ENCODE data around the gene DPH3. TPM values are rescaled to one million over a fixed set of nuclear protein-coding genes. Genes with fewer than 3 reads are reported as not detected.

The DPH3 gene
- polyA plus RNA-seq, 1 experiment: 31.4 TPM

GRCh38 chr3:16299746-16300145, 35.0 kb upstream of the DPH3 start:
- ChIA-PET CTCF (no interaction called here), POLR2A (no interaction called here)
- no peak for DNase-seq (ENCODE audit: low read depth, low spot score)
- TF ChIP-seq, protein P1, sequence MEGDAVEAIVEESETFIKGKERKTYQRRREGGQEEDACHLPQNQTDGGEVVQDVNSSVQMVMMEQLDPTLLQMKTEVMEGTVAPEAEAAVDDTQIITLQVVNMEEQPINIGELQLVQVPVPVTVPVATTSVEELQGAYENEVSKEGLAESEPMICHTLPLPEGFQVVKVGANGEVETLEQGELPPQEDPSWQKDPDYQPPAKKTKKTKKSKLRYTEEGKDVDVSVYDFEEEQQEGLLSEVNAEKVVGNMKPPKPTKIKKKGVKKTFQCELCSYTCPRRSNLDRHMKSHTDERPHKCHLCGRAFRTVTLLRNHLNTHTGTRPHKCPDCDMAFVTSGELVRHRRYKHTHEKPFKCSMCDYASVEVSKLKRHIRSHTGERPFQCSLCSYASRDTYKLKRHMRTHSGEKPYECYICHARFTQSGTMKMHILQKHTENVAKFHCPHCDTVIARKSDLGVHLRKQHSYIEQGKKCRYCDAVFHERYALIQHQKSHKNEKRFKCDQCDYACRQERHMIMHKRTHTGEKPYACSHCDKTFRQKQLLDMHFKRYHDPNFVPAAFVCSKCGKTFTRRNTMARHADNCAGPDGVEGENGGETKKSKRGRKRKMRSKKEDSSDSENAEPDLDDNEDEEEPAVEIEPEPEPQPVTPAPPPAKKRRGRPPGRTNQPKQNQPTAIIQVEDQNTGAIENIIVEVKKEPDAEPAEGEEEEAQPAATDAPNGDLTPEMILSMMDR (IDR thresholded peaks at IDR 0.05; ENCODE audit: low read depth, low read length): no peak
- H3K4me3 ChIP-seq (ENCODE audit: low read depth, low read length): no peak overlapping the region
- no peaks in the 10 kb centered on the region for H3K27me3 ChIP-seq (ENCODE audit: control insufficient read depth, insufficient read depth, low read length)
- no peaks in the 10 kb centered on the region for H3K9me3 ChIP-seq (ENCODE audit: control insufficient read depth, insufficient read depth, low read length)
- H3K27ac ChIP-seq (ENCODE audit: low read depth, low read length): no peak overlapping the region

GRCh38 chr3:16298891-16299290, 34.1 kb upstream of the DPH3 start:
- Histone ChIP-seq H3K4me3 (ENCODE audit: low read depth, low read length) (no peak overlapping the region), H3K27ac (ENCODE audit: low read depth, low read length) (no peak overlapping the region), H3K9me3 (ENCODE audit: control insufficient read depth, insufficient read depth, low read length) (peaks cover 3% of the 10 kb centered on the region; the same call in 1 of the 2 replicates), H3K27me3 (ENCODE audit: control insufficient read depth, insufficient read depth, low read length) (no peaks in the 10 kb centered on the region)
- TF ChIP-seq, protein P1 (IDR thresholded peaks at IDR 0.05; ENCODE audit: low read depth, low read length): no peak
- CTCF ChIA-PET: no interaction called here
- POLR2A ChIA-PET: no interaction called here
- DNase-seq (ENCODE audit: low read depth, low spot score): no peak

DNA sequence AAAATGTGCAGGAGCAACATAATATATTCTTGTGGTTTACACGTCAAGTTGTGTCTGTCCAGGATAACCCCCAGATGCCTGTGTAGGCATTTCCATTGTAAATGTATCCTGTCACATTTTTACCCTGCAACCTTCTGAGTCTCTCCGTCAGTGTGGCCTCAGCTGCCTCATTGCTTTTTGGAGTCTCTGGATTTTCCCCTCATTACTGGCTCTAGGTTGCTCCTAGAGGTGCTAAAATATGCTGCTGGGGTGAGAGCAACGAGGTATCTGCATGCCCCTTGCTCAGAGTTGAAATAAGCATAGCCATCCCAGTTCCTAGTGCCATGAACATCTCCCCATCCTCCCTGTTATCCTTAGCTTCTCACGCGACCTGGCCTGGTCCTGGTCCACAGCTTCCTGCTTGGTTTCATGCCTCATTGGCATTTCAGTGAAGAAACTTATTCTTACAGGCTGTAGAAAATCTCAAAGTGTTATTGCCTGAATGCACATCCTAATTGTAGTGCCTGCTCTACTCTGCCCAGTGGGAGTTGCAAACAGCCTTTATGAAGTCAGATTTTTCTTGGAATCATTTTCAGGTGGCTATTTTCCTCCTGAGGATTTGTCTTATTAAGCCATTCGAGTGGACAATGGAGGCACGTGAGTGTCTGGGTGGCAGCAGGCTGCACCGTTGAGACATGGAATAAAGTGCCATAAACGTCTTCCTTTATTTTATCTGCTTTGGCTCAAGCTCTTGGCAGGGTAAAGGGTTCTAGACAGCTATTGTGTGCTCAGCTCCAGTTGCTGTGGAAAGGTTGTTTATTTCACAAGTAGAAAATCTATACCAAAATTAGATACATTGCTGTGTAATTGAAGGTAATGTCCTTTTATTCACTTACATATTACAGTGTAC, 33.5 kb upstream of the DPH3 start:
- H3K9me3 ChIP-seq (ENCODE audit: control insufficient read depth, insufficient read depth, low read length): peaks cover 3% of the 10 kb centered on the region; the same call in 1 of the 2 replicates
- POLR2A ChIA-PET: no interaction called here
- H3K4me3 ChIP-seq (ENCODE audit: low read depth, low read length): no peak overlapping the region
- no peak for DNase-seq (ENCODE audit: low read depth, low spot score)
- TF ChIP-seq, protein P1 (IDR thresholded peaks at IDR 0.05; ENCODE audit: low read depth, low read length): no peak
- no peak overlapping the region for H3K27ac ChIP-seq (ENCODE audit: low read depth, low read length)
- no peaks in the 10 kb centered on the region for H3K27me3 ChIP-seq (ENCODE audit: control insufficient read depth, insufficient read depth, low read length)
- CTCF ChIA-PET: interaction anchor here (0.6 kb wide), 1 partner anchor 833 kb away, joined by 3 read pairs; no protein-coding TSS in a partner anchor

GRCh38 chr3:16295298-16295890, 30.7 kb upstream of the DPH3 start:
- Histone ChIP-seq H3K27me3 (ENCODE audit: control insufficient read depth, insufficient read depth, low read length) (no peaks in the 10 kb centered on the region), H3K9me3 (ENCODE audit: control insufficient read depth, insufficient read depth, low read length) (peaks cover 3% of the 10 kb centered on the region; the same call in 1 of the 2 replicates), H3K4me3 (ENCODE audit: low read depth, low read length) (no peak overlapping the region), H3K27ac (ENCODE audit: low read depth, low read length) (no peak overlapping the region)
- CTCF ChIA-PET: interaction anchor here (0.6 to 2.5 kb wide), 5 partner anchors 10 to 255 kb away, joined by 3 to 9 read pairs (median 5); no protein-coding TSS in a partner anchor
- POLR2A ChIA-PET: no interaction called here
- TF ChIP-seq, protein P1 (IDR thresholded peaks at IDR 0.05; ENCODE audit: low read depth, low read length): no peak
- DNase-seq (ENCODE audit: low read depth, low spot score): no peak

- H3K9me3 ChIP-seq (ENCODE audit: control insufficient read depth, insufficient read depth, low read length): peaks cover 3% of the 10 kb centered on the region; the same call in 1 of the 2 replicates
These were observed 30.1 kb upstream of the DPH3 start for GRCh38 chr3:16294844-16295243.

More at GRCh38 chr3:16294844-16295243, 30.1 kb upstream of the DPH3 start:
- TF ChIP-seq, protein P1 (IDR thresholded peaks at IDR 0.05; ENCODE audit: low read depth, low read length): no peak
- H3K4me3 ChIP-seq (ENCODE audit: low read depth, low read length): no peak overlapping the region
- DNase-seq (ENCODE audit: low read depth, low spot score): no peak
- no peaks in the 10 kb centered on the region for H3K27me3 ChIP-seq (ENCODE audit: control insufficient read depth, insufficient read depth, low read length)
- ChIA-PET POLR2A (no interaction called here), CTCF (interaction anchor here (0.6 to 2.5 kb wide), 5 partner anchors 9 to 255 kb away, joined by 3 to 9 read pairs (median 3); no protein-coding TSS in a partner anchor)
- H3K27ac ChIP-seq (ENCODE audit: low read depth, low read length): no peak overlapping the region
